DND-41 (cell line): Measurements from ENCODE around the gene GRK6.

Experiments used
- ATAC-seq: fragments of 200-7000 bp; cut with Tn5 transposase; 3 replicates; pipeline ENCODE4 v1.9.1; 2021; ENCODE audit warnings: low read depth; ENCODE audit not compliant: insufficient read depth
- DNase-seq: peaks from one replicate; pipeline ENCODE4 v3.0.0-alpha.2; 2020
- H2AFZ ChIP-seq: 2 replicates; pipeline ENCODE4 v1.6.0; 2012; ENCODE audit warnings: low read depth, low read length
- H3K27ac ChIP-seq: 2 replicates; pipeline ENCODE4 v1.5.1; 2012; ENCODE audit warnings: low read length, inconsistent platforms
- H3K27me3 ChIP-seq: fragments of 200-600 bp; sonication (generic); 2 replicates; pipeline ENCODE4 v1.6.0; 2012; ENCODE audit warnings: low read length, mild to moderate bottlenecking, inconsistent platforms; ENCODE audit not compliant: insufficient read depth, poor library complexity
- H3K36me3 ChIP-seq: 2 replicates; pipeline ENCODE4 v1.5.1; 2012; ENCODE audit warnings: low read length, inconsistent platforms; ENCODE audit not compliant: insufficient read depth
- H3K4me1 ChIP-seq: 2 replicates; pipeline ENCODE4 v1.5.1; 2012; ENCODE audit warnings: mild to moderate bottlenecking, low read length; ENCODE audit not compliant: insufficient read depth
- H3K4me2 ChIP-seq: 2 replicates; pipeline ENCODE4 v1.6.0; 2012; ENCODE audit warnings: mild to moderate bottlenecking, moderate library complexity, low read length, inconsistent platforms; ENCODE audit not compliant: insufficient read depth
- H3K4me3 ChIP-seq, 2 experiments: fragments of 200-600 bp in 1 of 2; shearing (Covaris generic) in 1 of 2; 2 replicates each; pipeline ENCODE4 v1.5.1; 2012 to 2016; ENCODE audit warnings: inconsistent platforms in 2 of 2, low read length in 2 of 2, mild to moderate bottlenecking in 2 of 2, low read depth in 1 of 2, moderate library complexity in 1 of 2
- H3K79me2 ChIP-seq: 2 replicates; pipeline ENCODE4 v1.6.0; 2012; ENCODE audit warnings: low read length, inconsistent platforms; ENCODE audit not compliant: insufficient read depth
- H3K9ac ChIP-seq: 2 replicates; pipeline ENCODE4 v1.6.0; 2012; ENCODE audit warnings: low read depth, mild to moderate bottlenecking, inconsistent platforms, low read length, moderate library complexity
- H3K9me3 ChIP-seq: 2 replicates; pipeline ENCODE4 v1.5.1; 2012; ENCODE audit warnings: low read length, moderate library complexity, mild to moderate bottlenecking, inconsistent platforms; ENCODE audit not compliant: insufficient read depth, severe bottlenecking
- H4K20me1 ChIP-seq: 2 replicates; pipeline ENCODE4 v1.6.0; 2012; ENCODE audit warnings: low read length; ENCODE audit not compliant: insufficient read depth
- EZH2 ChIP-seq: IDR thresholded peaks from 3 replicates; pipeline ENCODE4 v1.6.1; 2012; ENCODE audit warnings: borderline replicate concordance, low read depth, mild to moderate bottlenecking, moderate library complexity, low read length, inconsistent platforms; ENCODE audit not compliant: severe bottlenecking
- TF ChIP-seq, protein P1 (sequence below): IDR thresholded peaks from 2 replicates; pipeline ENCODE4 v1.5.1; 2012; ENCODE audit warnings: borderline replicate concordance, low read length, moderate library complexity, mild to moderate bottlenecking; ENCODE audit not compliant: poor library complexity, severe bottlenecking; ENCODE audit errors: extremely low read depth

GRK6 gene

DNA sequence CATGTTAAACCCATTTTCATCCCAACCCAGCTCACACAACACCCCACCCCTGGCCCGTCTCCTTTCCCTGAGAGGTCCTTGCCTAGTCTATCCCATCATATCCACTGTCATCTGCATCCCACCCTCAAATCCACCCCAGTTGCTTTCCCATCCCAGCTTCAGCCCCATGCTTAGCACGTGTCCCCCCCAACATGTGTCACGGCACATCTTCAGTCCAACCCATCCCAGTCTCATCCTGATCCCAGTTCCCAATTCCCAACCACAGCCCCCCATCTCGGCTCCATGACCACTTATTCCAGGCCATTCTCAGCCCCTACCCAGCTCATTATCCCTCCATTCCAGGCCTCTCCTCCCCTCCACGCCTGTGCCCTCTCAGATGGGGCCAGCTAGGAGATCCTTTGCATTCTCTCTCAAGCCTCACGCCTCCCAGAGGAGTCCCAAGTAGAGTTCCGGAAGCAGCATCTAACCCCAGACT is 47.6 kb downstream of the GRK6 start:
- TF ChIP-seq EZH2, result no peak
- TF ChIP-seq, protein P1, sequence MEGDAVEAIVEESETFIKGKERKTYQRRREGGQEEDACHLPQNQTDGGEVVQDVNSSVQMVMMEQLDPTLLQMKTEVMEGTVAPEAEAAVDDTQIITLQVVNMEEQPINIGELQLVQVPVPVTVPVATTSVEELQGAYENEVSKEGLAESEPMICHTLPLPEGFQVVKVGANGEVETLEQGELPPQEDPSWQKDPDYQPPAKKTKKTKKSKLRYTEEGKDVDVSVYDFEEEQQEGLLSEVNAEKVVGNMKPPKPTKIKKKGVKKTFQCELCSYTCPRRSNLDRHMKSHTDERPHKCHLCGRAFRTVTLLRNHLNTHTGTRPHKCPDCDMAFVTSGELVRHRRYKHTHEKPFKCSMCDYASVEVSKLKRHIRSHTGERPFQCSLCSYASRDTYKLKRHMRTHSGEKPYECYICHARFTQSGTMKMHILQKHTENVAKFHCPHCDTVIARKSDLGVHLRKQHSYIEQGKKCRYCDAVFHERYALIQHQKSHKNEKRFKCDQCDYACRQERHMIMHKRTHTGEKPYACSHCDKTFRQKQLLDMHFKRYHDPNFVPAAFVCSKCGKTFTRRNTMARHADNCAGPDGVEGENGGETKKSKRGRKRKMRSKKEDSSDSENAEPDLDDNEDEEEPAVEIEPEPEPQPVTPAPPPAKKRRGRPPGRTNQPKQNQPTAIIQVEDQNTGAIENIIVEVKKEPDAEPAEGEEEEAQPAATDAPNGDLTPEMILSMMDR, result no peak
- peak overlapping the region; percentile 96 for H3K4me2 ChIP-seq
- H4K20me1 ChIP-seq, result peaks cover 46% of the 10 kb centered on the region
- H3K9me3 ChIP-seq, result no peaks in the 10 kb centered on the region
- H3K4me1 ChIP-seq, result peaks cover 24% of the 10 kb centered on the region
- H3K27ac ChIP-seq, result no peak overlapping the region
- H3K79me2 ChIP-seq, result peaks cover 34% of the 10 kb centered on the region
- 0 out of 4 replicates have a peak overlapping the region, but pooled peaks of 1 of the 2 experiments have one; percentile 82 for H3K4me3 ChIP-seq
- H3K36me3 ChIP-seq, result peaks cover 22% of the 10 kb centered on the region
- peaks cover 5% of the 10 kb centered on the region for H3K27me3 ChIP-seq
- no peak overlapping the region for H3K9ac ChIP-seq
- H2AFZ ChIP-seq, result peak overlapping the region; percentile 38; the same call in 1 of the 2 replicates
- DNase-seq (no peak), ATAC-seq (no peak)

DNA sequence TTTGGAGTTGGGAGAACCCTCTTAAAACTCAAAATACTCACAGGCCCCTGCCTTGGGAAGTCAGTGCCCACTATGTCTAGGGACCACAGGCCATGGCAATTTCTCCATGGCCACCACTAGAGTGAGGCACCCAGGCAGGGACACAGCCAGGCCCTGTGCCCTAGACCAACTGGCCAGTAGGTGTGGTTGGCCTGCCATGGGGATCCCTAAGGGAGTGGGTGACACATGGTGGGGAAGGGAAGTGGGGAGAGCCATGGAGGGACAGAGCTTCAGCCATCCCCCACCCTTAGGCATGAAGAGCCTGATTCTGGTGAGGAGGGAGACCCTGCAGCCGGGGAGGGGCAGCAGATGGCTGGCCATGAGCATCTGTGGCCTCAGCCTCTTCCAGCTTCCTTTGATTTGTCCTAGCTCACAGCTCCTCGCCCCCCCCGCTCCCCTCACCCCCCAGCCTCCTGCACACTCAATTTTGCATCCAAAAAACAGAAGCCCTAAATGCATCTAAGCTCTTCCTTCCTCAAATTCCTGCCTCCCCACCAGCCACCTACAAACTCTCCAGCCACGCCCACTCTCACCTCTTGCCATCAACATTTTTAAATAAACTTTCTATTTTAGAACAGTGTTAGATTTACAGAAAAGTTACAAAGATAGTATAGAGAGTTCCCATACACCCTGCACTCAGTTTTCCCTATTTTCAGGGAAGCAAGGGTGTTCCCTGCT is 48.5 kb downstream of the GRK6 start:
- Histone ChIP-seq H3K79me2 (peaks cover 26% of the 10 kb centered on the region), H3K4me2 (no peak overlapping the region), H3K9me3 (no peaks in the 10 kb centered on the region), H3K27ac (no peak overlapping the region), H3K4me3 (no peak overlapping the region), H4K20me1 (peaks cover 37% of the 10 kb centered on the region), H2AFZ (no peak overlapping the region), H3K4me1 (peaks cover 24% of the 10 kb centered on the region), H3K9ac (no peak overlapping the region), H3K27me3 (peaks cover 5% of the 10 kb centered on the region), H3K36me3 (peaks cover 18% of the 10 kb centered on the region)
- TF ChIP-seq, protein P1, result no peak
- TF ChIP-seq EZH2, result no peak
- ATAC-seq (no peak), DNase-seq (no peak)

DNA sequence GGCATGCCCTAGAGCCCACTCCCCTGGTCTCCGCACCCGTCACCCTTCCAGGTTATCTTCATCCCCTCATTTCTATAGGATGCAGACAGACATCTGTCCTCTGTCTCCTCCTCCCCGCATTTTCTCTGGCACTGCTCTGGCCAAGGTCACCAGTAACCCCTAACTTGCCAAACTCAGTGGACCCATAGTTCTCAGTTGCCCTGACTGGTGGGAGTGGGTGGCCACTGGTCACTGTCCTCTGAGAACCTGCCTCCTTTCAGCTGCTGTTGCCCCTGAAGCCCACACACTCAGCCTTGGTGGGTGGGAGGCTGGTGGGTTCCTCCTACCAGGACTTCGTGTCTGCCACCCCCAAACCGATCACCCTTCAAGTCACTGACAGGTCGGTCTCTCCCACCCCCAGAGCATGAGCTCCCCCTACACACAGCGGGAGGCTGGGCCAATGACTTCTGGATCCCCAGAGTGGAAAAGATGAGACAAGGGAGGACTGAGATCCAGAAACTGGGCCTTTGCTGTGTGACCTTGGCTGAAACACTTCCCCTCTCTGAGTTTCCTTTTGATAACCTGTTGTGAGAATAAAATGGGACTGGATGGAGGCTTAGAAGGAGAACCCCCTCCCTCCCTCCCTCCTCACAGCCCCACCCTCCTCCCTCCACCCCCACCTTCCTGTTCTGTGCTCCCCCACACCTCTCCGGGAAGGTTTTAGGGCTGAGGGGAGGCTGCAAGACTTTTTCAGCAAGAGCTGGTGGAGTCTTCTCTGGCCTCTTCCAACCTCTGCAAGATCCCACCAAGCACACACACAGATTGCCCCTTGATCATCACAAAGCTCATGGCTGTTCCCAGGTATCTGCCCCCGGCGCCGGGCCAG is 49.3 kb downstream of the GRK6 start:
- H3K4me2 ChIP-seq, result no peak overlapping the region
- H3K27ac ChIP-seq, result no peak overlapping the region
- no peaks in the 10 kb centered on the region for H3K9me3 ChIP-seq
- H3K79me2 ChIP-seq, result peaks cover 20% of the 10 kb centered on the region
- no peak for DNase-seq
- no peak for ATAC-seq
- no peak overlapping the region for H2AFZ ChIP-seq
- peaks cover 29% of the 10 kb centered on the region for H4K20me1 ChIP-seq
- no peak for TF ChIP-seq EZH2
- TF ChIP-seq, protein P1, result no peak
- H3K4me3 ChIP-seq, result no peak overlapping the region
- peaks cover 5% of the 10 kb centered on the region for H3K27me3 ChIP-seq
- no peak overlapping the region for H3K9ac ChIP-seq
- peaks cover 17% of the 10 kb centered on the region for H3K36me3 ChIP-seq
- H3K4me1 ChIP-seq, result peaks cover 23% of the 10 kb centered on the region
